Right lobe of liver (tissue), 4 donors: ENCODE data around the gene WASL.

ENCODE experiments used
- CTCF ChIP-seq, 4 donors: fragments of 200-600 bp in 3 of 4; fragments of 450-650 bp in 1 of 4; IDR thresholded peaks; one replicate each; pipeline versions ENCODE4 v1.5.1 to v1.8.0; 2016 to 2022; ENCODE audit warnings: antibody characterized with exemption in 4 of 4, mild to moderate bottlenecking in 2 of 4
- POLR2A ChIP-seq: fragments of 450-650 bp; IDR thresholded peaks from one replicate; pipeline ENCODE4 v1.6.1; 2017; ENCODE audit warnings: antibody characterized with exemption, mild to moderate bottlenecking
- donor health status: DM: no; HTN: no; CAD: no.
- donor health status: DM: no; HTN: no; CAD: no.
- donor health status: DM: no; HTN: yes; CAD: no.

- TF ChIP-seq CTCF (IDR thresholded peaks at IDR 0.05): no peak
- no peak for TF ChIP-seq POLR2A
These were observed 1.8 kb upstream of the WASL start for GRCh38 chr7:123750389-123751230.
